ENCODE results near the gene LRRC58.

LRRC58 gene

GRCh38 chr3:120285508-120285841 lies 63.7 kb downstream of the LRRC58 start:
- H3K9ac ChIP-seq (ENCODE audit: low read length) = no peak overlapping the region
- no peaks in the 10 kb centered on the region for H3F3A ChIP-seq (ENCODE audit: insufficient read depth)
- H3K4me2 ChIP-seq (ENCODE audit: low read depth, low read length, poor library complexity, severe bottlenecking) = no peak overlapping the region
- no peaks in the 10 kb centered on the region for H3K79me2 ChIP-seq (ENCODE audit: insufficient read depth, low read length)
- TF ChIP-seq EZH2phosphoT487 (conservative IDR thresholded peaks at IDR 0.05; ENCODE audit: low read length) = no peak
- TF ChIP-seq CTCF (IDR thresholded peaks at IDR 0.05; ENCODE audit: insufficient read depth, low read length, poor library complexity, severe bottlenecking) = no peak
- H3K27me3 ChIP-seq (ENCODE audit: low read length) = no peaks in the 10 kb centered on the region
- H3K27ac ChIP-seq (ENCODE audit: low read depth, low read length) = no peak overlapping the region
- H4K20me1 ChIP-seq (ENCODE audit: low read depth, low read length) = no peaks in the 10 kb centered on the region
- no peaks in the 10 kb centered on the region for H3K9me2 ChIP-seq (replicated peaks; ENCODE audit: insufficient read depth, low read length)
- H3K36me3 ChIP-seq (ENCODE audit: low read length) = no peaks in the 10 kb centered on the region
- no peak overlapping the region for H3K4me3 ChIP-seq (ENCODE audit: insufficient read depth, low read length, poor library complexity, severe bottlenecking)
- no peaks in the 10 kb centered on the region for H3K9me3 ChIP-seq (ENCODE audit: insufficient read depth, low read length)
- no peak overlapping the region for H2AFZ ChIP-seq (ENCODE audit: low read depth, low read length, severe bottlenecking)

- no peak within 1 kb of the TSS for H3K4me3 ChIP-seq (ENCODE audit: insufficient read depth, low read length, poor library complexity, severe bottlenecking)
- no peaks in the 10 kb centered on the region for H3K79me2 ChIP-seq (ENCODE audit: insufficient read depth, low read length)
- TF ChIP-seq EZH2phosphoT487 (conservative IDR thresholded peaks at IDR 0.05; ENCODE audit: low read length) = no peak
- TF ChIP-seq CTCF (IDR thresholded peaks at IDR 0.05; ENCODE audit: insufficient read depth, low read length, poor library complexity, severe bottlenecking) = no peak
- no peak within 1 kb of the TSS for H3K9ac ChIP-seq (ENCODE audit: low read length)
- H4K20me1 ChIP-seq (ENCODE audit: low read depth, low read length) = no peaks in the 10 kb centered on the region
- H3K27me3 ChIP-seq (ENCODE audit: low read length) = no peaks in the 10 kb centered on the region
- no peaks in the 10 kb centered on the region for H3K9me2 ChIP-seq (replicated peaks; ENCODE audit: insufficient read depth, low read length)
- no peak within 1 kb of the TSS for H3K27ac ChIP-seq (ENCODE audit: low read depth, low read length)
- no peaks in the 10 kb centered on the region for H3K9me3 ChIP-seq (ENCODE audit: insufficient read depth, low read length)
- H3F3A ChIP-seq (ENCODE audit: insufficient read depth) = no peaks in the 10 kb centered on the region
- no peak within 1 kb of the TSS for H3K4me2 ChIP-seq (ENCODE audit: low read depth, low read length, poor library complexity, severe bottlenecking)
- no peak within 1 kb of the TSS for H2AFZ ChIP-seq (ENCODE audit: low read depth, low read length, severe bottlenecking)
- H3K36me3 ChIP-seq (ENCODE audit: low read length) = no peaks in the 10 kb centered on the region
These were observed 64.2 kb downstream of the LRRC58 start, which contains the start of gene GPR156 for GRCh38 chr3:120284747-120285507. TSS of gene GPR156 (minus strand) at chr3:120285222. CDS start at chr3:120244098, 41,124 bp downstream.

- H3K4me3 ChIP-seq (ENCODE audit: insufficient read depth, low read length, poor library complexity, severe bottlenecking) = no peak overlapping the region
- H2AFZ ChIP-seq (ENCODE audit: low read depth, low read length, severe bottlenecking) = no peak overlapping the region
- no peaks in the 10 kb centered on the region for H3K27me3 ChIP-seq (ENCODE audit: low read length)
- no peaks in the 10 kb centered on the region for H3K79me2 ChIP-seq (ENCODE audit: insufficient read depth, low read length)
- no peak for TF ChIP-seq EZH2phosphoT487 (conservative IDR thresholded peaks at IDR 0.05; ENCODE audit: low read length)
- no peak for TF ChIP-seq CTCF (IDR thresholded peaks at IDR 0.05; ENCODE audit: insufficient read depth, low read length, poor library complexity, severe bottlenecking)
- no peaks in the 10 kb centered on the region for H3K36me3 ChIP-seq (ENCODE audit: low read length)
- no peak overlapping the region for H3K4me2 ChIP-seq (ENCODE audit: low read depth, low read length, poor library complexity, severe bottlenecking)
- H3K9ac ChIP-seq (ENCODE audit: low read length) = no peak overlapping the region
- H3K9me2 ChIP-seq (replicated peaks; ENCODE audit: insufficient read depth, low read length) = no peaks in the 10 kb centered on the region
- H3K27ac ChIP-seq (ENCODE audit: low read depth, low read length) = no peak overlapping the region
- no peaks in the 10 kb centered on the region for H3F3A ChIP-seq (ENCODE audit: insufficient read depth)
- no peaks in the 10 kb centered on the region for H4K20me1 ChIP-seq (ENCODE audit: low read depth, low read length)
- H3K9me3 ChIP-seq (ENCODE audit: insufficient read depth, low read length) = no peaks in the 10 kb centered on the region
These were observed 67.9 kb downstream of the LRRC58 start for GRCh38 chr3:120281261-120281660.

All from SU-DHL-6 (cell line).